GM23338 (cell line): ENCODE measurements around the gene SSH2. TPM values are rescaled to one million over a fixed set of nuclear protein-coding genes. Genes with fewer than 3 reads are reported as not detected.

Experiments
- EZH2 ChIP-seq: fragments of 200-600 bp; sonication (generic); IDR thresholded peaks from one replicate; pipeline ENCODE4 v1.8.0; 2017; ENCODE audit warnings: antibody characterized with exemption, mild to moderate bottlenecking, low read depth; ENCODE audit not compliant: unreplicated experiment
- EZH2phosphoT487 ChIP-seq: fragments of 200-600 bp; sonication (generic); IDR thresholded peaks from one replicate; pipeline ENCODE4 v1.8.1; 2018; ENCODE audit warnings: antibody characterized with exemption; ENCODE audit not compliant: unreplicated experiment
- JUNB ChIP-seq: IDR thresholded peaks from one replicate; pipeline ENCODE4 v1.6.1; 2016; ENCODE audit warnings: antibody characterized with exemption; ENCODE audit not compliant: unreplicated experiment
- NANOG ChIP-seq: IDR thresholded peaks from 2 replicates; pipeline ENCODE4 v1.6.1; 2016; ENCODE audit warnings: antibody characterized with exemption, borderline replicate concordance
- POLR2AphosphoS5 ChIP-seq: IDR thresholded peaks from 2 replicates; pipeline ENCODE4 v1.6.1; 2016; ENCODE audit warnings: antibody characterized with exemption, low read depth
- STAT1 ChIP-seq: IDR thresholded peaks from one replicate; pipeline ENCODE4 v1.6.1; 2016; ENCODE audit warnings: antibody characterized with exemption; ENCODE audit not compliant: unreplicated experiment
- ZNF114 ChIP-seq: fragments of 250-450 bp; sonication (Bioruptor Pico); IDR thresholded peaks from 2 replicates; pipeline ENCODE4 v1.5.0; 2020; ENCODE audit warnings: mild to moderate bottlenecking, moderate library complexity
- ZNF331 ChIP-seq: fragments of 250-450 bp; sonication (Bioruptor Pico); IDR thresholded peaks from 2 replicates; pipeline ENCODE4 v1.5.0; 2020; ENCODE audit warnings: low read depth, mild to moderate bottlenecking, moderate library complexity
- polyA plus RNA-seq: library from polyadenylated mRNA; unstranded; fragments of >200 nt; fragmentation: Nextera tagmentation; extraction: Ambion mirVana; gene quantifications from 2 replicates; pipeline ENCODE4 v1.2.1, GENCODE V29; 2016
- total RNA-seq: library from RNA; depleted of rRNA; stranded (reverse); fragments of >200 nt; shearing (Covaris generic); gene quantifications from 2 replicates; pipeline ENCODE4 v1.2.3, GENCODE V29; 2014
- TF ChIP-seq, protein P1 (sequence below): fragments of 250-450 bp; sonication (Bioruptor Pico); IDR thresholded peaks from 2 replicates; pipeline ENCODE4 v1.5.0; 2020; ENCODE audit warnings: mild to moderate bottlenecking, moderate library complexity
- TF ChIP-seq, protein P2 (sequence below), 2 experiments: fragments of 200-600 bp in 1 of 2; sonication (generic) in 1 of 2; conservative IDR thresholded peaks; 2 replicates each; pipeline versions ENCODE4 v1.5.1 to v1.6.1; 2016 to 2017; ENCODE audit warnings: antibody characterized with exemption in 2 of 2, low read depth in 2 of 2, mild to moderate bottlenecking in 2 of 2, moderate library complexity in 1 of 2

The SSH2 gene
- total and polyA plus RNA-seq, 2 experiments from 2014 or later: 9.9 to 12.1 TPM

DNA sequence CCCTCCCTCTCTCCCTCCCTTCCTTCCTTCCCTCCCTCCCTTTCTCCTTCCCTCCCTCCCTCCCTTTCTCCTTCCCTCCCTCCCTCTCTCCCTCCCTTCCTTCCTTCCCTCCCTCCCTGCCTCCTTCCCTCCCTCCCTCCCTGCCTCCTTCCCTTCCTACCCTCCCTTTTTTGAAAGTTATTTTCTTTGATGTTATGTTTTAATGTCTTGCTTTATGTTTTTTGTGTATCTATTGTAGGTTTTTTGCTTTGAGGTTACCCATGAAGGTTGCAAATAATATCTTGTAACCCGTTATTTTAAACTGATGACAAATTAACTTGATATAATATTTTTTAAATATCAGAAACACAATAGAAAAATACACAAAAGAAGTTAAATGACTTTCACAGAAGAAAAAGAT lies 96.2 kb downstream of the SSH2 start (continued):
- TF ChIP-seq, protein P1, sequence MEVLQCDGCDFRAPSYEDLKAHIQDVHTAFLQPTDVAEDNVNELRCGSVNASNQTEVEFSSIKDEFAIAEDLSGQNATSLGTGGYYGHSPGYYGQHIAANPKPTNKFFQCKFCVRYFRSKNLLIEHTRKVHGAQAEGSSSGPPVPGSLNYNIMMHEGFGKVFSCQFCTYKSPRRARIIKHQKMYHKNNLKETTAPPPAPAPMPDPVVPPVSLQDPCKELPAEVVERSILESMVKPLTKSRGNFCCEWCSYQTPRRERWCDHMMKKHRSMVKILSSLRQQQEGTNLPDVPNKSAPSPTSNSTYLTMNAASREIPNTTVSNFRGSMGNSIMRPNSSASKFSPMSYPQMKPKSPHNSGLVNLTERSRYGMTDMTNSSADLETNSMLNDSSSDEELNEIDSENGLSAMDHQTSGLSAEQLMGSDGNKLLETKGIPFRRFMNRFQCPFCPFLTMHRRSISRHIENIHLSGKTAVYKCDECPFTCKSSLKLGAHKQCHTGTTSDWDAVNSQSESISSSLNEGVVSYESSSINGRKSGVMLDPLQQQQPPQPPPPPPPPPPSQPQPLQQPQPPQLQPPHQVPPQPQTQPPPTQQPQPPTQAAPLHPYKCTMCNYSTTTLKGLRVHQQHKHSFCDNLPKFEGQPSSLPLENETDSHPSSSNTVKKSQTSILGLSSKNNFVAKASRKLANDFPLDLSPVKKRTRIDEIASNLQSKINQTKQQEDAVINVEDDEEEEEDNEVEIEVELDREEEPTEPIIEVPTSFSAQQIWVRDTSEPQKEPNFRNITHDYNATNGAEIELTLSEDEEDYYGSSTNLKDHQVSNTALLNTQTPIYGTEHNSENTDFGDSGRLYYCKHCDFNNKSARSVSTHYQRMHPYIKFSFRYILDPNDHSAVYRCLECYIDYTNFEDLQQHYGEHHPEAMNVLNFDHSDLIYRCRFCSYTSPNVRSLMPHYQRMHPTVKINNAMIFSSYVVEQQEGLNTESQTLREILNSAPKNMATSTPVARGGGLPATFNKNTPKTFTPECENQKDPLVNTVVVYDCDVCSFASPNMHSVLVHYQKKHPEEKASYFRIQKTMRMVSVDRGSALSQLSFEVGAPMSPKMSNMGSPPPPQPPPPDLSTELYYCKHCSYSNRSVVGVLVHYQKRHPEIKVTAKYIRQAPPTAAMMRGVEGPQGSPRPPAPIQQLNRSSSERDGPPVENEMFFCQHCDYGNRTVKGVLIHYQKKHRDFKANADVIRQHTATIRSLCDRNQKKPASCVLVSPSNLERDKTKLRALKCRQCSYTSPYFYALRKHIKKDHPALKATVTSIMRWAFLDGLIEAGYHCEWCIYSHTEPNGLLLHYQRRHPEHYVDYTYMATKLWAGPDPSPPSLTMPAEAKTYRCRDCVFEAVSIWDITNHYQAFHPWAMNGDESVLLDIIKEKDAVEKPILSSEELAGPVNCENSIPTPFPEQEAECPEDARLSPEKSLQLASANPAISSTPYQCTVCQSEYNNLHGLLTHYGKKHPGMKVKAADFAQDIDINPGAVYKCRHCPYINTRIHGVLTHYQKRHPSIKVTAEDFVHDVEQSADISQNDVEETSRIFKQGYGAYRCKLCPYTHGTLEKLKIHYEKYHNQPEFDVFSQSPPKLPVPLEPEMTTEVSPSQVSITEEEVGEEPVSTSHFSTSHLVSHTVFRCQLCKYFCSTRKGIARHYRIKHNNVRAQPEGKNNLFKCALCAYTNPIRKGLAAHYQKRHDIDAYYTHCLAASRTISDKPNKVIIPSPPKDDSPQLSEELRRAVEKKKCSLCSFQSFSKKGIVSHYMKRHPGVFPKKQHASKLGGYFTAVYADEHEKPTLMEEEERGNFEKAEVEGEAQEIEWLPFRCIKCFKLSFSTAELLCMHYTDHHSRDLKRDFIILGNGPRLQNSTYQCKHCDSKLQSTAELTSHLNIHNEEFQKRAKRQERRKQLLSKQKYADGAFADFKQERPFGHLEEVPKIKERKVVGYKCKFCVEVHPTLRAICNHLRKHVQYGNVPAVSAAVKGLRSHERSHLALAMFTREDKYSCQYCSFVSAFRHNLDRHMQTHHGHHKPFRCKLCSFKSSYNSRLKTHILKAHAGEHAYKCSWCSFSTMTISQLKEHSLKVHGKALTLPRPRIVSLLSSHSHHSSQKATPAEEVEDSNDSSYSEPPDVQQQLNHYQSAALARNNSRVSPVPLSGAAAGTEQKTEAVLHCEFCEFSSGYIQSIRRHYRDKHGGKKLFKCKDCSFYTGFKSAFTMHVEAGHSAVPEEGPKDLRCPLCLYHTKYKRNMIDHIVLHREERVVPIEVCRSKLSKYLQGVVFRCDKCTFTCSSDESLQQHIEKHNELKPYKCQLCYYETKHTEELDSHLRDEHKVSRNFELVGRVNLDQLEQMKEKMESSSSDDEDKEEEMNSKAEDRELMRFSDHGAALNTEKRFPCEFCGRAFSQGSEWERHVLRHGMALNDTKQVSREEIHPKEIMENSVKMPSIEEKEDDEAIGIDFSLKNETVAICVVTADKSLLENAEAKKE: no peak
- TF ChIP-seq JUNB: no peak
- TF ChIP-seq POLR2AphosphoS5: no peak
- no peak for TF ChIP-seq EZH2
- no peak for TF ChIP-seq ZNF331 (CRISPR knock-in tag)
- no peak for TF ChIP-seq EZH2phosphoT487
- TF ChIP-seq, protein P2, sequence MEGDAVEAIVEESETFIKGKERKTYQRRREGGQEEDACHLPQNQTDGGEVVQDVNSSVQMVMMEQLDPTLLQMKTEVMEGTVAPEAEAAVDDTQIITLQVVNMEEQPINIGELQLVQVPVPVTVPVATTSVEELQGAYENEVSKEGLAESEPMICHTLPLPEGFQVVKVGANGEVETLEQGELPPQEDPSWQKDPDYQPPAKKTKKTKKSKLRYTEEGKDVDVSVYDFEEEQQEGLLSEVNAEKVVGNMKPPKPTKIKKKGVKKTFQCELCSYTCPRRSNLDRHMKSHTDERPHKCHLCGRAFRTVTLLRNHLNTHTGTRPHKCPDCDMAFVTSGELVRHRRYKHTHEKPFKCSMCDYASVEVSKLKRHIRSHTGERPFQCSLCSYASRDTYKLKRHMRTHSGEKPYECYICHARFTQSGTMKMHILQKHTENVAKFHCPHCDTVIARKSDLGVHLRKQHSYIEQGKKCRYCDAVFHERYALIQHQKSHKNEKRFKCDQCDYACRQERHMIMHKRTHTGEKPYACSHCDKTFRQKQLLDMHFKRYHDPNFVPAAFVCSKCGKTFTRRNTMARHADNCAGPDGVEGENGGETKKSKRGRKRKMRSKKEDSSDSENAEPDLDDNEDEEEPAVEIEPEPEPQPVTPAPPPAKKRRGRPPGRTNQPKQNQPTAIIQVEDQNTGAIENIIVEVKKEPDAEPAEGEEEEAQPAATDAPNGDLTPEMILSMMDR (conservative IDR thresholded peaks at IDR 0.05; ENCODE audit: low read depth in 2 of 2): no peak
- TF ChIP-seq ZNF114 (CRISPR knock-in tag): no peak
- TF ChIP-seq NANOG: no peak
- TF ChIP-seq STAT1: no peak
